ENCODE data around the gene BEST1. TPM values are rescaled to one million over a fixed set of nuclear protein-coding genes. Genes with fewer than 3 reads are reported as not detected.
"Not testable (repeated sequence)": the region's sequence is repeated elsewhere in the genome, so short reads cannot be mapped to it uniquely, and the experiment has no call there.

BEST1 gene
- polyA plus RNA-seq, 1 donor from 2014 or later, result 6.4 TPM

DNA sequence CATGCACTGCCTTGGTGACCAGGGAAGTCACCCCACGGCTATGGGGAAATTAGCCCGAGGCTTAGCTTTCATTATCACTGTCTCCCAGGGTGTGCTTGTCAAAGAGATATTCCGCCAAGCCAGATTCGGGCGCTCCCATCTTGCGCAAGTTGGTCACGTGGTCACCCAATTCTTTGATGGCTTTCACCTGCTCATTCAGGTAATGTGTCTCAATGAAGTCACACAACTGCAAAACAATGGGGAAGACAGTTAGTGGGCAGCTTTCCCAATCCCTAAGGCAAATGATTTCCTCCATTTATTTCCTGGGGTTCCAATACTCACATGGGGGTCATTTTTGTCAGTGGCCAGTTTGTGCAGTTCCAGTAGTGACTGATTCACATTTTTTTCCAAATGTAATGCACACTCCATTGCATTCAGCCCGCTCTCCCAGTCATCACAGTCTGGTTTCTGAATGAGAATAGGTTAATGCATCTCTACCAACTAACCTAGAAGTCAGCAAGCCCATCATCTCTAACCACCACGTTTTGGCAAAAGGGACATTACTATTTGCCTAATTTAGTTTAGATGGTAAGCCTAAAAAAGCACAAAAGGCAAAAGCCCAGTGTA lies 14.6 kb downstream of the BEST1 start:
- Histone ChIP-seq H3K4me2 (ENCODE audit: low read length) (peak overlapping the region; percentile 66), H3K36me3 (ENCODE audit: insufficient read depth, low read length) (peaks cover 17% of the 10 kb centered on the region), H3K4me3 (ENCODE audit: low read length) (peak overlapping the region; percentile 86), H3K79me2 (replicated peaks; ENCODE audit: insufficient read depth, low read length) (peaks cover 23% of the 10 kb centered on the region)
- not testable (repeated sequence) for H3K27ac ChIP-seq (ENCODE audit: low read length); H3K27me3 ChIP-seq (ENCODE audit: insufficient read depth, low read depth, low read length); H2AFZ ChIP-seq (ENCODE audit: low read depth, low read length); H3K9me3 ChIP-seq (ENCODE audit: low read length); H3F3A ChIP-seq (ENCODE audit: insufficient read depth, low read length, poor library complexity, severe bottlenecking); H3K9ac ChIP-seq (ENCODE audit: low read length); H3K9me2 ChIP-seq (ENCODE audit: insufficient read depth, low read length); H4K20me1 ChIP-seq (ENCODE audit: insufficient read depth)

DNA sequence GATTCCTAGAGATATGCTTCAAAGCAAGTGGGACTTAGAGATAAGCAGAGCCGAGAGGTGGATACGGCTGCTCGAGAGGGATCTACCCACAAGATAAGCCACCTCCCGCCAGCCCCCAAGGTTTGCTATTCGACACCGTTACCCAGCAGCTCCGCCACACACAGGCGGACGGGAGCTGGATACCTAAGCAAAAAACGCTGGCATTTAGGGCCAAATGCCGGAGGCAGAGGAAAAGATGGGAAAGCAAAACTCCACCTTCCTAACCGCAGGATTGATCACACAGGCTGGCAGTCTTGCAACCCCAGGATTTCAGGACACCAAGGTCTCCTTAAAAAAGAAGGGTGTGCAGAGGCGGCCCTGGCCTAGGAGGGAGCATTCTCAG lies 16.6 kb downstream of the BEST1 start:
- peak overlapping the region; percentile 98 for H3K27ac ChIP-seq (ENCODE audit: low read length)
- no peaks in the 10 kb centered on the region for H3K9me2 ChIP-seq (ENCODE audit: insufficient read depth, low read length)
- H3K36me3 ChIP-seq (ENCODE audit: insufficient read depth, low read length), result peaks cover 17% of the 10 kb centered on the region
- H3F3A ChIP-seq (ENCODE audit: insufficient read depth, low read length, poor library complexity, severe bottlenecking), result no peaks in the 10 kb centered on the region
- H3K9me3 ChIP-seq (ENCODE audit: low read length), result no peaks in the 10 kb centered on the region
- peaks cover 23% of the 10 kb centered on the region for H3K79me2 ChIP-seq (replicated peaks; ENCODE audit: insufficient read depth, low read length)
- H3K4me3 ChIP-seq (ENCODE audit: low read length), result peak overlapping the region; percentile 86
- no peak overlapping the region for H2AFZ ChIP-seq (ENCODE audit: low read depth, low read length)
- no peaks in the 10 kb centered on the region for H3K27me3 ChIP-seq (ENCODE audit: insufficient read depth, low read depth, low read length)
- peak overlapping the region; percentile 66 for H3K4me2 ChIP-seq (ENCODE audit: low read length)
- no peaks in the 10 kb centered on the region for H4K20me1 ChIP-seq (ENCODE audit: insufficient read depth)
- H3K9ac ChIP-seq (ENCODE audit: low read length), result peak overlapping the region; percentile 97
- TF ChIP-seq, protein P1, sequence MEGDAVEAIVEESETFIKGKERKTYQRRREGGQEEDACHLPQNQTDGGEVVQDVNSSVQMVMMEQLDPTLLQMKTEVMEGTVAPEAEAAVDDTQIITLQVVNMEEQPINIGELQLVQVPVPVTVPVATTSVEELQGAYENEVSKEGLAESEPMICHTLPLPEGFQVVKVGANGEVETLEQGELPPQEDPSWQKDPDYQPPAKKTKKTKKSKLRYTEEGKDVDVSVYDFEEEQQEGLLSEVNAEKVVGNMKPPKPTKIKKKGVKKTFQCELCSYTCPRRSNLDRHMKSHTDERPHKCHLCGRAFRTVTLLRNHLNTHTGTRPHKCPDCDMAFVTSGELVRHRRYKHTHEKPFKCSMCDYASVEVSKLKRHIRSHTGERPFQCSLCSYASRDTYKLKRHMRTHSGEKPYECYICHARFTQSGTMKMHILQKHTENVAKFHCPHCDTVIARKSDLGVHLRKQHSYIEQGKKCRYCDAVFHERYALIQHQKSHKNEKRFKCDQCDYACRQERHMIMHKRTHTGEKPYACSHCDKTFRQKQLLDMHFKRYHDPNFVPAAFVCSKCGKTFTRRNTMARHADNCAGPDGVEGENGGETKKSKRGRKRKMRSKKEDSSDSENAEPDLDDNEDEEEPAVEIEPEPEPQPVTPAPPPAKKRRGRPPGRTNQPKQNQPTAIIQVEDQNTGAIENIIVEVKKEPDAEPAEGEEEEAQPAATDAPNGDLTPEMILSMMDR (IDR thresholded peaks at IDR 0.05; ENCODE audit: poor library complexity, severe bottlenecking), result no peak
- TF ChIP-seq TAF1 (IDR thresholded peaks at IDR 0.05; ENCODE audit: low read depth) (no peak), RAD21 (conservative IDR thresholded peaks at IDR 0.05) (no peak), SMC3 (conservative IDR thresholded peaks at IDR 0.05; ENCODE audit: poor library complexity) (no peak), POLR2AphosphoS5 (IDR thresholded peaks at IDR 0.05) (no peak), EZH2 (IDR thresholded peaks at IDR 0.05; ENCODE audit: borderline replicate concordance, insufficient read depth, low read length, poor library complexity, severe bottlenecking) (no peak), MXI1 (conservative IDR thresholded peaks at IDR 0.05; ENCODE audit: poor library complexity, severe bottlenecking) (no peak), EP300 (conservative IDR thresholded peaks at IDR 0.05; ENCODE audit: poor library complexity, severe bottlenecking) (no peak)
- TF ChIP-seq, protein P2, sequence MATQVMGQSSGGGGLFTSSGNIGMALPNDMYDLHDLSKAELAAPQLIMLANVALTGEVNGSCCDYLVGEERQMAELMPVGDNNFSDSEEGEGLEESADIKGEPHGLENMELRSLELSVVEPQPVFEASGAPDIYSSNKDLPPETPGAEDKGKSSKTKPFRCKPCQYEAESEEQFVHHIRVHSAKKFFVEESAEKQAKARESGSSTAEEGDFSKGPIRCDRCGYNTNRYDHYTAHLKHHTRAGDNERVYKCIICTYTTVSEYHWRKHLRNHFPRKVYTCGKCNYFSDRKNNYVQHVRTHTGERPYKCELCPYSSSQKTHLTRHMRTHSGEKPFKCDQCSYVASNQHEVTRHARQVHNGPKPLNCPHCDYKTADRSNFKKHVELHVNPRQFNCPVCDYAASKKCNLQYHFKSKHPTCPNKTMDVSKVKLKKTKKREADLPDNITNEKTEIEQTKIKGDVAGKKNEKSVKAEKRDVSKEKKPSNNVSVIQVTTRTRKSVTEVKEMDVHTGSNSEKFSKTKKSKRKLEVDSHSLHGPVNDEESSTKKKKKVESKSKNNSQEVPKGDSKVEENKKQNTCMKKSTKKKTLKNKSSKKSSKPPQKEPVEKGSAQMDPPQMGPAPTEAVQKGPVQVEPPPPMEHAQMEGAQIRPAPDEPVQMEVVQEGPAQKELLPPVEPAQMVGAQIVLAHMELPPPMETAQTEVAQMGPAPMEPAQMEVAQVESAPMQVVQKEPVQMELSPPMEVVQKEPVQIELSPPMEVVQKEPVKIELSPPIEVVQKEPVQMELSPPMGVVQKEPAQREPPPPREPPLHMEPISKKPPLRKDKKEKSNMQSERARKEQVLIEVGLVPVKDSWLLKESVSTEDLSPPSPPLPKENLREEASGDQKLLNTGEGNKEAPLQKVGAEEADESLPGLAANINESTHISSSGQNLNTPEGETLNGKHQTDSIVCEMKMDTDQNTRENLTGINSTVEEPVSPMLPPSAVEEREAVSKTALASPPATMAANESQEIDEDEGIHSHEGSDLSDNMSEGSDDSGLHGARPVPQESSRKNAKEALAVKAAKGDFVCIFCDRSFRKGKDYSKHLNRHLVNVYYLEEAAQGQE (IDR thresholded peaks at IDR 0.05; ENCODE audit: borderline replicate concordance), result no peak
